Measurements from ENCODE around the gene BDKRB2.

GRCh38 chr14:96197969-96198368 is 6.7 kb upstream of the BDKRB2 start:
- TF ChIP-seq JUND (IDR thresholded peaks at IDR 0.05), result no peak
- TF ChIP-seq POLR2A (IDR thresholded peaks at IDR 0.05; ENCODE audit: borderline replicate concordance, extremely low read depth, insufficient read depth, insufficient read length), result no peak

Data from HCT116 (cell line).